H1 (cell line): ENCODE measurements around the gene KDSR. TPM values are rescaled to one million over a fixed set of nuclear protein-coding genes. Genes with fewer than 3 reads are reported as not detected.
A peak's percentile ranks its signal among the peaks of the same experiment; 100 is the strongest.

Experiments
- CTCF ChIA-PET: fragments of 300-600 bp; sonication (Branson Sonifier 250); formaldehyde crosslinking; loops from one replicate; lab custom pipeline; 2021; ENCODE audit not compliant: partially characterized antibody; lab: Charles Lee
- POLR2A ChIA-PET: fragments of 300-600 bp; sonication (Branson Sonifier 250); formaldehyde crosslinking; loops from one replicate; lab custom pipeline; 2021; ENCODE audit warnings: inconsistent platforms; ENCODE audit not compliant: partially characterized antibody; lab: Charles Lee
- DNase-seq, 2 experiments: peaks; one replicate each; pipeline versions ENCODE4 v3.0.0 to v3.0.0-alpha.2; 2010 to 2022; ENCODE audit warnings: low spot score in 2 of 2, low read depth in 1 of 2, mixed read lengths in 1 of 2
- FAIRE-seq: peaks from 2 replicates; lab custom pipeline; 2011; peaks lifted over from hg19 to GRCh38; lab: Jason Lieb, UNC
- H2AFZ ChIP-seq: 2 replicates; pipeline ENCODE4 v1.8.1; 2012; ENCODE audit warnings: low read length, inconsistent platforms
- H2AK5ac ChIP-seq: 2 replicates; pipeline ENCODE4 v1.6.1; 2013; ENCODE audit warnings: low read depth, low read length
- H2BK120ac ChIP-seq: replicated peaks from 2 replicates; pipeline ENCODE3; 2013; ENCODE audit warnings: low read depth, low read length, inconsistent platforms
- H2BK12ac ChIP-seq: 2 replicates; pipeline ENCODE4 v1.6.1; 2013; ENCODE audit warnings: low read depth, low read length
- H2BK15ac ChIP-seq: 2 replicates; pipeline ENCODE4 v1.6.1; 2013; ENCODE audit warnings: low read length
- H2BK20ac ChIP-seq: 2 replicates; pipeline ENCODE4 v1.6.1; 2013; ENCODE audit warnings: low read length
- H2BK5ac ChIP-seq: 2 replicates; pipeline ENCODE4 v1.6.1; 2013; ENCODE audit warnings: low read depth, low read length
- H3K14ac ChIP-seq: 2 replicates; pipeline ENCODE4 v1.6.1; 2013; ENCODE audit warnings: inconsistent platforms; ENCODE audit not compliant: insufficient read length
- H3K18ac ChIP-seq: 2 replicates; pipeline ENCODE4 v1.6.1; 2013; ENCODE audit warnings: low read length; ENCODE audit errors: extremely low read depth
- H3K23ac ChIP-seq: 2 replicates; pipeline ENCODE4 v1.6.1; 2013; ENCODE audit warnings: inconsistent platforms; ENCODE audit not compliant: insufficient read length
- H3K23me2 ChIP-seq: 2 replicates; pipeline ENCODE4 v1.6.1; 2013; ENCODE audit warnings: low read depth, low read length
- H3K27ac ChIP-seq: 2 replicates; pipeline ENCODE4 v1.6.1; 2011; ENCODE audit warnings: low read depth, low read length, inconsistent platforms
- H3K27me3 ChIP-seq, 4 experiments: replicated peaks in 1 of 4; 1 replicate in 1 of 4; 2 replicates in 3 of 4; pipeline versions ENCODE4 v1.6.1 to v1.8.1; 2011 to 2013; ENCODE audit warnings: low read length in 3 of 4, mild to moderate bottlenecking in 3 of 4, inconsistent platforms in 2 of 4, mixed read lengths in 2 of 4, moderate library complexity in 1 of 4; ENCODE audit not compliant: control insufficient read depth in 3 of 4, insufficient read depth in 3 of 4; ENCODE audit errors: extremely low read depth in 1 of 4
- H3K36me3 ChIP-seq, 4 experiments: 2 replicates each; pipeline versions ENCODE4 v1.6.1 to v1.8.1; 2011 to 2013; ENCODE audit warnings: mild to moderate bottlenecking in 4 of 4, low read length in 3 of 4, moderate library complexity in 2 of 4, control low read depth in 1 of 4, inconsistent platforms in 1 of 4; ENCODE audit not compliant: insufficient read depth in 4 of 4, control insufficient read depth in 2 of 4
- H3K4ac ChIP-seq: replicated peaks from 2 replicates; pipeline ENCODE3; 2013; ENCODE audit warnings: low read length, low read depth, mixed read lengths, inconsistent platforms; ENCODE audit not compliant: insufficient read length
- H3K4me1 ChIP-seq, 4 experiments: replicated peaks in 1 of 4; 1 replicate in 1 of 4; 2 replicates in 3 of 4; pipeline versions ENCODE4 v1.6.1 to v1.8.1; 2011 to 2013; ENCODE audit warnings: low read length in 3 of 4, inconsistent platforms in 2 of 4, mixed read lengths in 1 of 4; ENCODE audit not compliant: insufficient read depth in 4 of 4, control insufficient read depth in 3 of 4
- H3K4me2 ChIP-seq, 2 experiments: 2 replicates each; pipeline versions ENCODE4 v1.6.1 to v1.8.1; 2011 to 2013; ENCODE audit warnings: low read depth in 2 of 2, low read length in 2 of 2, control low read depth in 1 of 2, inconsistent platforms in 1 of 2, mild to moderate bottlenecking in 1 of 2; ENCODE audit not compliant: insufficient read depth in 1 of 2
- H3K4me3 ChIP-seq, 4 experiments: fragments of 200-600, 300-600 bp in 1 of 4; sonication (generic), shearing (Covaris generic), sonication (Bioruptor Twin) in 1 of 4; 2 replicates each; pipeline versions ENCODE4 v1.5.1 to v1.8.1; 2011 to 2016; ENCODE audit warnings: low read length in 4 of 4, low read depth in 3 of 4, control low read depth in 2 of 4, inconsistent platforms in 2 of 4, mild to moderate bottlenecking in 2 of 4, mixed read lengths in 1 of 4, moderate library complexity in 1 of 4; ENCODE audit not compliant: insufficient read depth in 2 of 4; ENCODE audit errors: extremely low read depth in 1 of 4
- H3K56ac ChIP-seq: replicated peaks from 2 replicates; pipeline ENCODE3; 2013; ENCODE audit warnings: low read depth, mild to moderate bottlenecking, mixed read lengths, low read length, inconsistent platforms; ENCODE audit not compliant: insufficient read length
- H3K79me1 ChIP-seq: 2 replicates; pipeline ENCODE4 v1.6.1; 2013; ENCODE audit warnings: low read depth, low read length, control low read depth
- H3K79me2 ChIP-seq, 2 experiments: 2 replicates each; pipeline versions ENCODE4 v1.6.1 to v1.8.1; 2012 to 2013; ENCODE audit warnings: low read length in 2 of 2, mild to moderate bottlenecking in 2 of 2, inconsistent platforms in 1 of 2; ENCODE audit not compliant: insufficient read depth in 2 of 2, control insufficient read depth in 1 of 2
- H3K9ac ChIP-seq, 4 experiments: replicated peaks in 1 of 4; 1 replicate in 1 of 4; 2 replicates in 3 of 4; pipeline versions ENCODE4 v1.6.1 to v1.8.1; 2011 to 2013; ENCODE audit warnings: low read depth in 3 of 4, low read length in 3 of 4, control low read depth in 2 of 4, mild to moderate bottlenecking in 2 of 4, moderate library complexity in 2 of 4, inconsistent platforms in 1 of 4; ENCODE audit errors: extremely low read depth in 1 of 4
- H3K9me3 ChIP-seq, 2 experiments: 2 replicates each; pipeline versions ENCODE4 v1.6.1 to v1.8.1; 2012 to 2013; ENCODE audit warnings: mild to moderate bottlenecking in 2 of 2, moderate library complexity in 2 of 2, control low read depth in 1 of 2, inconsistent platforms in 1 of 2, low read depth in 1 of 2, low read length in 1 of 2, mixed read lengths in 1 of 2; ENCODE audit not compliant: insufficient read depth in 2 of 2
- H4K20me1 ChIP-seq, 2 experiments: replicated peaks in 1 of 2; 2 replicates each; pipeline versions ENCODE3 to v1.8.1; 2011 to 2013; ENCODE audit warnings: inconsistent platforms in 2 of 2, low read length in 2 of 2, mild to moderate bottlenecking in 1 of 2; ENCODE audit not compliant: insufficient read depth in 2 of 2, control insufficient read depth in 1 of 2
- H4K5ac ChIP-seq: 2 replicates; pipeline ENCODE4 v1.6.1; 2013; ENCODE audit warnings: low read length, low read depth, mixed read lengths, inconsistent platforms; ENCODE audit not compliant: insufficient read length
- H4K8ac ChIP-seq: 2 replicates; pipeline ENCODE4 v1.8.0; 2013; ENCODE audit warnings: mild to moderate bottlenecking, moderate library complexity, low read length, inconsistent platforms; ENCODE audit not compliant: insufficient read depth; ENCODE audit errors: extremely low read depth
- H4K91ac ChIP-seq: replicated peaks from 2 replicates; pipeline ENCODE3; 2013; ENCODE audit warnings: low read length, mixed read lengths, inconsistent platforms; ENCODE audit not compliant: insufficient read length
- ATF2 ChIP-seq: IDR thresholded peaks from 2 replicates; pipeline ENCODE4 v1.6.1; 2012; ENCODE audit warnings: low read length, inconsistent platforms
- CBX5 ChIP-seq: fragments of 300-800, 300-1000 bp; sonication (generic); IDR thresholded peaks from 2 replicates; pipeline ENCODE4 v1.7.1; 2016; ENCODE audit warnings: antibody characterized with exemption, low read length, low read depth
- SRF ChIP-seq: IDR thresholded peaks from 2 replicates; pipeline ENCODE4 v1.6.1; 2011; ENCODE audit warnings: mild to moderate bottlenecking, low read depth, low read length, moderate library complexity
- WGBS, 2 experiments: shearing (Covaris generic) in 1 of 2; methylation state at CpG; one replicate each; pipeline versions ENCODE4 v1.1.6 to v1.1.7; 2013 to 2015; ENCODE audit warnings: low lambda C conversion rate in 2 of 2, mixed read lengths in 2 of 2, inconsistent platforms in 1 of 2, low coverage in 1 of 2, missing lambda C conversion rate in 1 of 2; ENCODE audit not compliant: insufficient replicate concordance in 2 of 2, insufficient coverage in 1 of 2, insufficient read length in 1 of 2; ENCODE audit errors: extremely low coverage in 1 of 2, missing lambda C conversion rate in 1 of 2; 5-methylcytosine and 5-hydroxymethylcytosine counted together
- polyA plus RNA-seq, 7 experiments: library from polyadenylated mRNA; depleted of rRNA in 3 of 7; stranded (reverse) in 5 of 7; unstranded in 2 of 7; fragments of >200 nt in 5 of 7; fragments of 200-250 nt in 2 of 7; gene quantifications; 1 replicate in 5 of 7; 2 replicates in 1 of 7; 4 replicates in 1 of 7; pipeline versions ENCODE4 v1.2.1 to v1.2.3, GENCODE V29; 2011 to 2013; ENCODE audit warnings: missing spikeins in 2 of 7, mixed read lengths in 2 of 7
- total RNA-seq: library from RNA; stranded (reverse); fragmentation: NEBNext Ultra II Directional; extraction: Animal tissue kit (Norgen Biotek cat#: 25700); gene quantifications from 2 replicates; pipeline ENCODE4 v1.2.1, GENCODE V29; 2021

Gene KDSR
- total and polyA plus RNA-seq, 2 of the 8 experiments (the other 6 are each of a cell fraction or from before 2014, with no cell fraction given), result 12.4 to 50.5 TPM

GRCh38 chr18:63317556-63317946 lies 49.5 kb downstream of the KDSR start:
- 91% methylated on average over 10 of the region's 10 CpGs; no CpG with 5 or more reads in 1 of the 2 experiments for WGBS, 2 experiments
- ChIA-PET CTCF (interaction anchor here (0.9 to 3.5 kb wide), 30 partner anchors 9 to 305 kb away, joined by 3 to 46 read pairs (median 4); no protein-coding TSS in a partner anchor), POLR2A (no interaction called here)
- DNase-seq (no peak), FAIRE-seq (no peak)
- H3K36me3 ChIP-seq, result no peaks in the 10 kb centered on the region
- no peak overlapping the region for H3K18ac ChIP-seq
- H3K79me2 ChIP-seq, result no peaks in the 10 kb centered on the region; a peak in 1 of 4 replicates
- no peaks in the 10 kb centered on the region for H3K9me3 ChIP-seq
- no peak overlapping the region for H3K27ac ChIP-seq
- H3K14ac ChIP-seq, result no peak overlapping the region
- H4K5ac ChIP-seq, result no peak overlapping the region
- no peak overlapping the region for H3K23ac ChIP-seq
- no peak overlapping the region for H2BK5ac ChIP-seq
- H3K23me2 ChIP-seq, result peaks cover 9% of the 10 kb centered on the region; the same call in 1 of the 2 replicates
- H2BK12ac ChIP-seq, result no peak overlapping the region
- H2AK5ac ChIP-seq, result no peak overlapping the region
- H3K79me1 ChIP-seq, result no peaks in the 10 kb centered on the region
- H3K4ac ChIP-seq, result no peak overlapping the region
- peaks cover 2 to 10% (median 6%) of the 10 kb centered on the region in 4 experiments; a peak in 4 of 7 replicates for H3K4me1 ChIP-seq
- peaks cover 0 to 3% of the 10 kb centered on the region in 2 experiments for H4K20me1 ChIP-seq
- TF ChIP-seq SRF (no peak), CBX5 (no peak), ATF2 (no peak)
- no peak overlapping the region for H3K9ac ChIP-seq
- H2BK20ac ChIP-seq, result no peak overlapping the region
- H2BK15ac ChIP-seq, result no peak overlapping the region
- no peak overlapping the region; the same call in 1 of the 2 replicates for H4K8ac ChIP-seq
- H3K56ac ChIP-seq, result no peak overlapping the region
- H4K91ac ChIP-seq, result no peak overlapping the region
- H3K4me3 ChIP-seq, result peak overlapping the region in 3 of 4 experiments; percentile 39 to 77 (median 44); a peak in 4 of 8 replicates
- H3K27me3 ChIP-seq, result peaks cover 0 to 37% (median 22%) of the 10 kb centered on the region in 4 experiments; a peak in 6 of 7 replicates
- H3K4me2 ChIP-seq, result peak overlapping the region; percentile 83 to 87
- H2BK120ac ChIP-seq, result no peak overlapping the region
- 0 out of 2 replicates have a peak overlapping the region, but pooled peaks have one; percentile 0 for H2AFZ ChIP-seq
